Measurements from ENCODE around the gene AGAP3. TPM values are rescaled to one million over a fixed set of nuclear protein-coding genes. Genes with fewer than 3 reads are reported as not detected.

The AGAP3 gene
- polyA plus RNA-seq, 3 donors, result 6.4 to 133 (median 6.8) TPM

GRCh38 chr7:151146761-151147160 is 60.5 kb downstream of the AGAP3 start:
- no peaks in the 10 kb centered on the region for H3K9me3 ChIP-seq (replicated peaks in 1 of 2; ENCODE audit: control insufficient read depth in 1 of 2, insufficient read depth in 1 of 2, low read length in 2 of 2)
- H3K4me2 ChIP-seq (replicated peaks; ENCODE audit: extremely low read depth, low read length, poor library complexity, severe bottlenecking), result no peak overlapping the region
- no peak overlapping the region for H3K9ac ChIP-seq (ENCODE audit: insufficient read depth, low read length, poor library complexity, severe bottlenecking)
- WGBS (ENCODE audit: insufficient coverage), result 100% methylated on average over 2 of the region's 3 CpGs
- Mint-ChIP-seq H3K4me1 (no peaks in the 10 kb centered on the region), H3K27me3 (ENCODE audit: low read depth in 3 of 3) (peaks cover 12 to 26% (median 12%) of the 10 kb centered on the region in 3 donors), H3K9me3 (no peaks in the 10 kb centered on the region), H3K36me3 (peaks cover 28 to 29% of the 10 kb centered on the region in 2 donors), H3K27ac (no peak overlapping the region), H3K4me3 (no peak overlapping the region)
- H3K27ac ChIP-seq (ENCODE audit: low read depth in 1 of 2, low read length in 2 of 2), result no peak overlapping the region
- no peaks in the 10 kb centered on the region for H4K20me1 ChIP-seq (ENCODE audit: insufficient read depth, low read length)
- no peak overlapping the region for H2AFZ ChIP-seq (ENCODE audit: insufficient read depth, low read depth, low read length, poor library complexity, severe bottlenecking)
- peaks cover 29 to 32% of the 10 kb centered on the region in 2 donors for H3K36me3 ChIP-seq (replicated peaks in 1 of 2; ENCODE audit: control insufficient read depth in 1 of 2, insufficient read depth in 2 of 2, low read length in 2 of 2)
- intact Hi-C loops (cut with micrococcal nuclease), result no loop called here
- H3K27me3 ChIP-seq (ENCODE audit: control insufficient read depth in 2 of 2, insufficient read depth in 2 of 2, low read length in 2 of 2), result peaks cover 5 to 18% of the 10 kb centered on the region in 2 donors
- H3K4me3 ChIP-seq (replicated peaks in 1 of 3; ENCODE audit: low read depth in 2 of 3, low read length in 3 of 3), result no peak overlapping the region
- no peaks in the 10 kb centered on the region for H3K4me1 ChIP-seq (ENCODE audit: control insufficient read depth in 1 of 2, insufficient read depth in 2 of 2, low read length in 2 of 2)
- no peak for DNase-seq
- no peaks in the 10 kb centered on the region for H3K79me2 ChIP-seq (ENCODE audit: insufficient read depth, low read length)
- no peak for TF ChIP-seq CTCF (IDR thresholded peaks at IDR 0.05)

DNA sequence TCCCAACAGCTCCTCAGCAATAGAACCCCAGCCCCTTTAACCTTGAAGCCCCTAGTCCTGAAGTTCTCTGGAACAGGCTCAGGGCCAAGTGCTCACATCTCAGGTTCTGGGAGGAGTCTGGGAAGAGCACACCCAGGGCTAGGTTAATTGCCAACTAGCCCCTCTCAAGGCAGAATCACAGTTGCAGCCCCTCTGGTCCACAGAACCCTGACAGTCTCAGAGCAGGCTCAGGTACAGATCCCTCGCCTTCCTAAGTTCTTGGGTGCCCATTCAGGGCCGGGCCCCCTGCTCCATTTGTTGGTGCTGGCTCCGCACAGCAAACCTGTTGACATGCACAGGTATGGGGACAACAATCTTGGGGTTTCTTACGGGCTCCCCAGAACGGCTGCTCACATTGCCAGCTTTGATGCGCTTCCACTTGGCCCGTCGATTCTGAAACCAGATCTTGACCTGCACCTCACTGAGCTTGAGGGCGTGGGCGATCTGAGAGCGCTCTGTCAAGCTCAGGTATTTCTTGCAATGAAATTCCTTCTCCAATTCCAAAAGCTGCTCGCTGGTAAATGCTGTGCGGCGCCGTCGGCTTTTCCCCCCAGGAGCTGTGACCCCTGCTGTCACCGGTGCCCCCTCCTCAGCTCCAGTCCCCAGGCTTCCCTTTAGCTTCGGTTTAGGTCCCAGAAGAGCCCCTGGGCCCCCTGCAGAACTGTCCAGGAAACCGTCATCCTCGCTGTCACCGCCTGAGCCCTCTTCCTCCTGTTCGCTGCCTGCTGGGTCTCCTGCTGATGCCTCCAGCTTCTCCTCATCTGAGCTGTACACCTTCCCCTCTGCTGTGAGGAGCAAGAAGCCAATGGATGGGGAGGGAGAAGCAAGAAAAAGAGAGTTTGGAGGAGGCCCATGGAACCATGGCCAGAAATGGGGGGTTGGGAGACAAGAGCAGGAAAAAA is 62.3 kb downstream of the AGAP3 start:
- Histone ChIP-seq H3K27ac (ENCODE audit: low read depth in 1 of 2, low read length in 2 of 2) (no peak overlapping the region), H4K20me1 (ENCODE audit: insufficient read depth, low read length) (no peaks in the 10 kb centered on the region), H3K9ac (ENCODE audit: insufficient read depth, low read length, poor library complexity, severe bottlenecking) (no peak overlapping the region), H3K4me2 (replicated peaks; ENCODE audit: extremely low read depth, low read length, poor library complexity, severe bottlenecking) (no peak overlapping the region), H3K9me3 (replicated peaks in 1 of 2; ENCODE audit: control insufficient read depth in 1 of 2, insufficient read depth in 1 of 2, low read length in 2 of 2) (no peaks in the 10 kb centered on the region), H3K27me3 (ENCODE audit: control insufficient read depth in 2 of 2, insufficient read depth in 2 of 2, low read length in 2 of 2) (peaks cover 13 to 28% of the 10 kb centered on the region in 2 donors), H3K4me3 (replicated peaks in 1 of 3; ENCODE audit: low read depth in 2 of 3, low read length in 3 of 3) (no peak overlapping the region), H3K4me1 (ENCODE audit: control insufficient read depth in 1 of 2, insufficient read depth in 2 of 2, low read length in 2 of 2) (no peaks in the 10 kb centered on the region), H3K79me2 (ENCODE audit: insufficient read depth, low read length) (no peaks in the 10 kb centered on the region), H3K36me3 (replicated peaks in 1 of 2; ENCODE audit: control insufficient read depth in 1 of 2, insufficient read depth in 2 of 2, low read length in 2 of 2) (peaks cover 11 to 14% of the 10 kb centered on the region in 2 donors), H2AFZ (ENCODE audit: insufficient read depth, low read depth, low read length, poor library complexity, severe bottlenecking) (no peak overlapping the region)
- peaks cover 10 to 11% of the 10 kb centered on the region in 2 donors for H3K36me3 Mint-ChIP-seq
- no peak for DNase-seq
- H3K4me1 Mint-ChIP-seq, result no peaks in the 10 kb centered on the region
- H3K27me3 Mint-ChIP-seq (ENCODE audit: low read depth in 3 of 3), result peaks cover 12 to 23% (median 12%) of the 10 kb centered on the region in 3 donors
- peak overlapping the region in 2 of 7 donors; percentile 10 to 27 for H3K27ac Mint-ChIP-seq
- no peak for TF ChIP-seq CTCF (IDR thresholded peaks at IDR 0.05)
- intact Hi-C loops (cut with micrococcal nuclease), result no loop called here
- WGBS (ENCODE audit: insufficient coverage), result 67% methylated on average over 21 of the region's 22 CpGs
- H3K4me3 Mint-ChIP-seq, result no peak overlapping the region
- H3K9me3 Mint-ChIP-seq, result no peaks in the 10 kb centered on the region

Measured in CD14-positive monocyte (primary cell).